Testis (tissue), 2 donors: ENCODE measurements around the gene RAB3C.

ENCODE experiments used
- POLR2A ChIP-seq: fragments of 450-650 bp; IDR thresholded peaks from one replicate; pipeline ENCODE4 v1.6.1; 2017; ENCODE audit warnings: antibody characterized with exemption, mild to moderate bottlenecking, moderate library complexity
- TF ChIP-seq, protein P1 (sequence below), 3 experiments: fragments of 450-650 bp in 2 of 3; fragments of 200-600 bp in 1 of 3; sonication (generic) in 1 of 3; IDR thresholded peaks; one replicate each; pipeline ENCODE4 v1.5.1; 2016 to 2019; ENCODE audit warnings: antibody characterized with exemption in 3 of 3, mild to moderate bottlenecking in 2 of 3, moderate library complexity in 1 of 3

DNA sequence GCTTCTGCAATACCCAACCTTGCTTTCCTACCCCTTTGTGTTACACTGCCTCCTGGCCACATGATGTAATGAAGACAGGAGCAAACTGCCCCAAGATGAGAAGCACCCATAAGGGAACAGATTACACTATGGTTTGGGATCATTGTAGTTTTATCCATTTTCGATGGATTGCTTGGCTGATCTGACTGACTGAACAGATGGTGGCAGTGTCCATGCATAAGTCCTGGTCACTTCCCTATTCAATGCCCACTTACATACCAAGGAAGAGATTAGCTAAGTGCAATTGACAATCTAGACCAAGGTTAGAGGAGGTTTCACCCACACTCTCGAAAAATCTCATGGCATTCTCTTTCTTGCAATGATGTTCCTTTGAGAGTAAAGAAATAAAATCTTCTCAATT is 319.9 kb downstream of the RAB3C start:
- TF ChIP-seq, protein P1, sequence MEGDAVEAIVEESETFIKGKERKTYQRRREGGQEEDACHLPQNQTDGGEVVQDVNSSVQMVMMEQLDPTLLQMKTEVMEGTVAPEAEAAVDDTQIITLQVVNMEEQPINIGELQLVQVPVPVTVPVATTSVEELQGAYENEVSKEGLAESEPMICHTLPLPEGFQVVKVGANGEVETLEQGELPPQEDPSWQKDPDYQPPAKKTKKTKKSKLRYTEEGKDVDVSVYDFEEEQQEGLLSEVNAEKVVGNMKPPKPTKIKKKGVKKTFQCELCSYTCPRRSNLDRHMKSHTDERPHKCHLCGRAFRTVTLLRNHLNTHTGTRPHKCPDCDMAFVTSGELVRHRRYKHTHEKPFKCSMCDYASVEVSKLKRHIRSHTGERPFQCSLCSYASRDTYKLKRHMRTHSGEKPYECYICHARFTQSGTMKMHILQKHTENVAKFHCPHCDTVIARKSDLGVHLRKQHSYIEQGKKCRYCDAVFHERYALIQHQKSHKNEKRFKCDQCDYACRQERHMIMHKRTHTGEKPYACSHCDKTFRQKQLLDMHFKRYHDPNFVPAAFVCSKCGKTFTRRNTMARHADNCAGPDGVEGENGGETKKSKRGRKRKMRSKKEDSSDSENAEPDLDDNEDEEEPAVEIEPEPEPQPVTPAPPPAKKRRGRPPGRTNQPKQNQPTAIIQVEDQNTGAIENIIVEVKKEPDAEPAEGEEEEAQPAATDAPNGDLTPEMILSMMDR (IDR thresholded peaks at IDR 0.05), result no peak
- no peak for TF ChIP-seq POLR2A
